GM12878 (cell line): ENCODE data around the gene MRPL36. TPM values are rescaled to one million over a fixed set of nuclear protein-coding genes. Genes with fewer than 3 reads are reported as not detected.

Source experiments
- ATAC-seq: fragments of 200-7000 bp; cut with Tn5 transposase; 3 replicates; pipeline ENCODE4 v1.9.1; 2020; ENCODE audit warnings: mild to moderate bottlenecking, moderate library complexity
- BruUV-seq: library from RNA; stranded (reverse); fragments of 400-500 nt; replicated peaks from 2 replicates; lab custom pipeline; 2021; lab: Mats Ljungman, UMichigan
- CTCF ChIA-PET: fragments of 300-600 bp; sonication (Branson Sonifier 250); formaldehyde crosslinking; extraction: SDS; loops from one replicate; lab custom pipeline; 2021; ENCODE audit warnings: inconsistent platforms; lab: Yijun Ruan, JAX
- POLR2A ChIA-PET: fragments of 350-600 bp; formaldehyde crosslinking; extraction: SDS; loops from one replicate; lab custom pipeline; 2021; ENCODE audit warnings: inconsistent platforms; lab: Charles Lee
- RAD21 ChIA-PET: fragments of 300-600 bp; sonication (Branson Sonifier 250); formaldehyde crosslinking; loops from one replicate; lab custom pipeline; 2023; ENCODE audit warnings: antibody characterized with exemption; ENCODE audit not compliant: unreplicated experiment; lab: Charles Lee
- SMC1A ChIA-PET: fragments of 300-600 bp; sonication (Branson Sonifier 250); formaldehyde crosslinking; loops from one replicate; lab custom pipeline; 2023; ENCODE audit not compliant: unreplicated experiment, uncharacterized antibody; lab: Charles Lee
- DNase-seq: peaks from one replicate; pipeline ENCODE4 v3.0.0-alpha.2; 2011; ENCODE audit warnings: low read depth, low spot score
- FAIRE-seq: peaks from 3 replicates; lab custom pipeline; 2011; peaks lifted over from hg19 to GRCh38; lab: Jason Lieb, UNC
- H2AFZ ChIP-seq: 2 replicates; pipeline ENCODE4 v1.6.0; 2011; ENCODE audit warnings: low read depth, low read length, control low read depth; ENCODE audit not compliant: control insufficient read depth
- H3K27ac ChIP-seq: 2 replicates; pipeline ENCODE4 v1.5.1; 2011; ENCODE audit warnings: control low read depth; ENCODE audit not compliant: control insufficient read depth, insufficient read depth
- H3K27me3 ChIP-seq, 2 experiments: replicated peaks in 1 of 2; 2 replicates each; pipeline versions ENCODE4 v1.6.0 to v1.6.1; 2011; ENCODE audit warnings: low read length in 1 of 2; ENCODE audit not compliant: control insufficient read depth in 2 of 2, insufficient read depth in 2 of 2
- H3K36me3 ChIP-seq, 2 experiments: 2 replicates each; pipeline ENCODE4 v1.5.1; 2011; ENCODE audit warnings: low read length in 1 of 2; ENCODE audit not compliant: control insufficient read depth in 2 of 2, insufficient read depth in 2 of 2
- H3K4me1 ChIP-seq: 2 replicates; pipeline ENCODE4 v1.6.1; 2011; ENCODE audit warnings: mild to moderate bottlenecking, low read length, moderate library complexity, mixed read lengths; ENCODE audit not compliant: control insufficient read depth, insufficient read depth
- H3K4me2 ChIP-seq: 2 replicates; pipeline ENCODE4 v1.6.0; 2011; ENCODE audit warnings: control low read depth; ENCODE audit not compliant: control insufficient read depth, insufficient read depth
- H3K4me3 ChIP-seq: fragments of 200-600 bp; sonication (generic); 2 replicates; pipeline ENCODE4 v1.5.1; 2016
- H3K79me2 ChIP-seq: 2 replicates; pipeline ENCODE4 v1.6.0; 2011; ENCODE audit warnings: low read length; ENCODE audit not compliant: control insufficient read depth, insufficient read depth
- H3K9ac ChIP-seq: 2 replicates; pipeline ENCODE4 v1.8.0; 2011; ENCODE audit warnings: low read length, control low read depth, mixed read lengths; ENCODE audit not compliant: control insufficient read depth, insufficient read depth
- H3K9me3 ChIP-seq: replicated peaks from 3 replicates; pipeline ENCODE4 v1.5.1; 2011; ENCODE audit warnings: mild to moderate bottlenecking, low read length; ENCODE audit not compliant: control insufficient read depth, insufficient read depth
- H4K20me1 ChIP-seq: 2 replicates; pipeline ENCODE4 v1.6.0; 2011; ENCODE audit not compliant: control insufficient read depth, insufficient read depth
- CTCF ChIP-seq, 3 experiments: IDR thresholded peaks in 2 of 3; conservative IDR thresholded peaks in 1 of 3; 2 replicates each; pipeline ENCODE4 v1.5.1; 2011; ENCODE audit warnings: low read depth in 3 of 3, low read length in 3 of 3, mild to moderate bottlenecking in 3 of 3, control low read depth in 2 of 3, moderate library complexity in 2 of 3, inconsistent platforms in 1 of 3, mixed read lengths in 1 of 3; ENCODE audit not compliant: control insufficient read depth in 2 of 3, insufficient read depth in 1 of 3; ENCODE audit errors: extremely low read depth in 1 of 3
- HDGF ChIP-seq: fragments of 450-650 bp; IDR thresholded peaks from 2 replicates; pipeline ENCODE4 v1.6.1; 2016; ENCODE audit warnings: antibody characterized with exemption
- RAD21 ChIP-seq: IDR thresholded peaks from 2 replicates; pipeline ENCODE4 v1.6.1; 2011; ENCODE audit warnings: mild to moderate bottlenecking, low read depth, low read length, moderate library complexity; ENCODE audit not compliant: insufficient read depth
- WGBS: methylation state at CpG from one replicate; pipeline ENCODE4 v1.1.6; 2016; ENCODE audit warnings: low lambda C conversion rate; ENCODE audit not compliant: insufficient replicate concordance, insufficient coverage; ENCODE audit errors: missing lambda C conversion rate; 5-methylcytosine and 5-hydroxymethylcytosine counted together
- in situ Hi-C: fragments of 300-500 bp; cut with MboI; formaldehyde crosslinking; loops from 9 replicates; pipeline ENCODE4 v1.14.3; 2018; ENCODE audit warnings: mixed read lengths
- intact Hi-C: fragments of 100-400 bp; cut with micrococcal nuclease; formaldehyde crosslinking; loops from one replicate; pipeline ENCODE4 v1.14.2; 2022; ENCODE audit not compliant: unreplicated experiment
- polyA plus RNA-seq, 11 experiments: library from polyadenylated mRNA; depleted of rRNA in 4 of 11; unstranded in 6 of 11; stranded (reverse) in 5 of 11; fragments of >200 nt; fragmentation: Nextera tagmentation in 4 of 11; fragmentation: Illumina TruSeq in 1 of 11; extraction: Ambion mirVana in 4 of 11; extraction: Trizol in 1 of 11; gene quantifications; 1 replicate in 1 of 11; 2 replicates in 10 of 11; pipeline versions ENCODE4 v1.2.1 to v1.2.3, GENCODE V29; 2011 to 2016; ENCODE audit warnings: inconsistent platforms in 2 of 11, missing spikeins in 2 of 11, low read depth in 1 of 11
- total RNA-seq, 4 experiments: library from RNA; depleted of rRNA in 3 of 4; stranded (reverse); fragments of >200 nt in 3 of 4; fragmentation: Illumina TruSeq in 1 of 4; extraction: Trizol in 1 of 4; gene quantifications; 2 replicates each; pipeline versions ENCODE4 v1.2.1 to v1.2.3, GENCODE V29; 2013 to 2021

The MRPL36 gene
- total and polyA plus RNA-seq, 10 of the 15 experiments (the other 5 are each of a cell fraction or from before 2014, with no cell fraction given): 89.2 to 559 (median 152) TPM

GRCh38 chr5:1772634-1773033 is 27.0 kb downstream of the MRPL36 start:
- Histone ChIP-seq H3K79me2 (no peaks in the 10 kb centered on the region), H3K4me2 (no peak overlapping the region), H3K27me3 (no peaks in the 10 kb centered on the region), H3K9ac (no peak overlapping the region), H3K27ac (no peak overlapping the region), H3K4me3 (no peak overlapping the region), H3K36me3 (no peaks in the 10 kb centered on the region), H3K4me1 (no peaks in the 10 kb centered on the region; the same call in 1 of the 2 replicates), H2AFZ (no peak overlapping the region), H3K9me3 (no peaks in the 10 kb centered on the region)
- BruUV-seq: no TSS peak
- WGBS: 17% methylated on average over 5 of the region's 5 CpGs
- ChIA-PET CTCF (interaction anchor here (0.9 to 2.7 kb wide), 7 partner anchors 9 to 34 kb away, joined by 3 to 18 read pairs (median 5); partner anchors contain the start of genes MRPL36 and NDUFS6), SMC1A (interaction anchor here (0.6 to 2.6 kb wide), 5 partner anchors 9 to 168 kb away, joined by 3 to 11 read pairs (median 5); partner anchors contain the start of gene NDUFS6), POLR2A (no interaction called here), RAD21 (interaction anchor here (1.1 to 1.4 kb wide), 4 partner anchors 9 to 28 kb away, joined by 3 to 5 read pairs (median 4); partner anchors contain the start of gene MRPL36)
- intact Hi-C loops: no loop called here
- 0 out of 3 replicates have a peak, but pooled peaks have one; percentile 24 for ATAC-seq
- FAIRE-seq: no peak
- TF ChIP-seq HDGF (no peak), CTCF (IDR thresholded peaks at IDR 0.05 in 2 of 3, conservative IDR thresholded peaks at IDR 0.05 in 1 of 3; ENCODE audit: control insufficient read depth in 2 of 3, extremely low read depth in 1 of 3, insufficient read depth in 1 of 3, low read depth in 3 of 3, low read length in 3 of 3) (peak; percentile 8 to 25 (median 10); a peak in 2 of 6 replicates), RAD21 (peak; percentile 53)
- TF ChIP-seq, all 136 proteins: peak for 2
- H4K20me1 ChIP-seq: no peaks in the 10 kb centered on the region
- no peak for DNase-seq
- in situ Hi-C loops: no loop called here
